ENCODE results near the gene PON2.

Gene PON2

GRCh38 chr7:95444796-95445195 lies 10.0 kb upstream of the PON2 start:
- no peak for DNase-seq (ENCODE audit: low read depth in 2 of 2)

GRCh38 chr7:95441042-95441823 lies 6.4 kb upstream of the PON2 start:
- no peak for DNase-seq (ENCODE audit: low read depth in 2 of 2)

GRCh38 chr7:95440394-95441038 lies 5.7 kb upstream of the PON2 start:
- no peak for DNase-seq (ENCODE audit: low read depth in 2 of 2)

GRCh38 chr7:95436407-95436806 lies 1.6 kb upstream of the PON2 start:
- DNase-seq (ENCODE audit: low read depth in 2 of 2): no peak

GRCh38 chr7:95435422-95435780 lies 573 bp upstream of the PON2 start:
- no peak for DNase-seq (ENCODE audit: low read depth in 2 of 2)

GRCh38 chr7:95433952-95434556 lies 774 bp downstream of the PON2 start:
- DNase-seq (ENCODE audit: low read depth in 2 of 2): no peak

GRCh38 chr7:95433129-95433528 lies 1.7 kb downstream of the PON2 start:
- no peak for DNase-seq (ENCODE audit: low read depth in 2 of 2)

GRCh38 chr7:95432606-95433005 lies 2.2 kb downstream of the PON2 start:
- DNase-seq (ENCODE audit: low read depth in 2 of 2): no peak

- no peak for DNase-seq (ENCODE audit: low read depth in 2 of 2)
These were observed 4.0 kb downstream of the PON2 start for GRCh38 chr7:95430864-95431263.

- DNase-seq (ENCODE audit: low read depth in 2 of 2): no peak
These were observed 5.4 kb downstream of the PON2 start for GRCh38 chr7:95429241-95429990.

GRCh38 chr7:95427914-95428516 lies 6.8 kb downstream of the PON2 start:
- DNase-seq (ENCODE audit: low read depth in 2 of 2): no peak

- no peak for DNase-seq (ENCODE audit: low read depth in 2 of 2)
These were observed 7.7 kb downstream of the PON2 start for GRCh38 chr7:95427166-95427565.

- DNase-seq (ENCODE audit: low read depth in 2 of 2): no peak
These were observed 9.1 kb downstream of the PON2 start for GRCh38 chr7:95425694-95426093.

- no peak for DNase-seq (ENCODE audit: low read depth in 2 of 2)
These were observed 10.1 kb downstream of the PON2 start for GRCh38 chr7:95424716-95425115.

- DNase-seq (ENCODE audit: low read depth in 2 of 2): no peak
These were observed 12.9 kb downstream of the PON2 start for GRCh38 chr7:95421847-95422444.

GRCh38 chr7:95421000-95421846 lies 13.6 kb downstream of the PON2 start:
- DNase-seq (ENCODE audit: low read depth in 2 of 2): no peak

GRCh38 chr7:95412075-95412474 lies 22.8 kb downstream of the PON2 start:
- no peak for DNase-seq (ENCODE audit: low read depth in 2 of 2)

- no peak for DNase-seq (ENCODE audit: low read depth in 2 of 2)
These were observed 23.2 kb downstream of the PON2 start for GRCh38 chr7:95411666-95412065.

GRCh38 chr7:95411036-95411435 lies 23.8 kb downstream of the PON2 start:
- no peak for DNase-seq (ENCODE audit: low read depth in 2 of 2)

- DNase-seq (ENCODE audit: low read depth in 2 of 2): no peak
These were observed 27.1 kb downstream of the PON2 start for GRCh38 chr7:95407751-95408150.

GRCh38 chr7:95405800-95406199 lies 29.0 kb downstream of the PON2 start:
- no peak for DNase-seq (ENCODE audit: low read depth in 2 of 2)
